Left lung (tissue), 10 donors: ENCODE results near the gene SYT6. TPM values are rescaled to one million over a fixed set of nuclear protein-coding genes. Genes with fewer than 3 reads are reported as not detected.

Source experiments
- ATAC-seq: fragments of 200-7000 bp; cut with Tn5 transposase; one replicate; pipeline ENCODE4 v1.9.1; 2020; ENCODE audit warnings: moderate library complexity
- DNase-seq, 4 donors: peaks; one replicate each; pipeline ENCODE4 v3.0.0-alpha.2; 2013 to 2020
- H3K27ac ChIP-seq, 2 donors: fragments of 200-600 bp; sonication (generic) in 1 of 2; one replicate each; pipeline versions ENCODE4 v1.5.0 to v1.8.0; 2020 to 2021
- H3K27me3 ChIP-seq, 2 donors: fragments of 200-600 bp; sonication (generic) in 1 of 2; one replicate each; pipeline versions ENCODE4 v1.5.0 to v1.8.0; 2020 to 2021
- H3K36me3 ChIP-seq, 2 donors: fragments of 200-600 bp; sonication (generic) in 1 of 2; one replicate each; pipeline versions ENCODE4 v1.5.0 to v1.8.0; 2020 to 2021
- H3K4me1 ChIP-seq, 2 donors: fragments of 200-600 bp; one replicate each; pipeline ENCODE4 v1.8.0; 2021
- H3K4me3 ChIP-seq, 2 donors: fragments of 200-600 bp; sonication (generic) in 1 of 2; one replicate each; pipeline versions ENCODE4 v1.5.0 to v1.8.0; 2020 to 2021; ENCODE audit warnings: mild to moderate bottlenecking in 1 of 2
- H3K9me3 ChIP-seq, 2 donors: fragments of 200-600 bp; sonication (generic) in 1 of 2; one replicate each; pipeline versions ENCODE4 v1.5.0 to v1.8.0; 2020 to 2021
- CTCF ChIP-seq, 2 donors: fragments of 200-600 bp; sonication (generic) in 1 of 2; IDR thresholded peaks; one replicate each; pipeline versions ENCODE4 v1.5.0 to v1.8.0; 2021; ENCODE audit warnings: antibody characterized with exemption in 2 of 2
- intact Hi-C, 2 donors: fragments of 100-400 bp; cut with DNase I; formaldehyde crosslinking; loops; one replicate each; pipeline versions ENCODE4 v1.11.2 to v1.14.2; 2022
- polyA plus RNA-seq, 6 donors: library from polyadenylated mRNA; unstranded; fragments of 120-200 nt; gene quantifications; one replicate each; pipeline ENCODE4 v1.2.1, GENCODE V29; 2013; ENCODE audit not compliant: insufficient read length in 6 of 6
- total RNA-seq, 2 donors: library from RNA; stranded (reverse); fragmentation: NEBNext Ultra II Directional; extraction: Animal tissue kit (Norgen Biotek cat#: 25700); gene quantifications; one replicate each; pipeline ENCODE4 v1.2.1, GENCODE V29; 2021
- donor health status: DM: no; HTN: yes; CAD: no.
- donor health status: DM: no; HTN: no; CAD: no.

The SYT6 gene
- total and polyA plus RNA-seq, 8 donors = 10.9 to 21.9 (median 12.6) TPM; not detected in 2

DNA sequence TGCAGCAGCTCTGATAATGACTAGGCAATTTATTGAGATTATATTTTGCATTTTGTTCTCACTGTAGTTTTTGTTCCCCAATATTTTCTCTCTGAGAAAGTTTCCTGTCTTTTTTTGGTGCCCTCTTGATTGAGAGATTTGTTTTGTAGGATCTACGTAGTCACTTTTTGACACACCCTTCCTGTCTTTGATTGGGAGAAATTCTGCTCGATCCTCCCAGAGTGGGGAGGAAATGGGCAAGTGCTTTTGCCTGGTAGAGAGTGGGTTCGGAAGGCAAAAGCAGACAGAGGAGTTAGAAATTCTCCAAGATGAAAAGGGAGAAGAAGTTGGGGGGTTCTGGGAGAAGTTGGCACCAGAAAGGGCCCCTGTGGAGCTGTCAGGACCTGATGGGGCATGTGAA, 42.1 kb upstream of the SYT6 start:
- Histone ChIP-seq H3K27ac (no peak overlapping the region), H3K27me3 (peaks cover 0 to 26% of the 10 kb centered on the region in 2 donors), H3K4me1 (peaks cover 0 to 6% of the 10 kb centered on the region in 2 donors), H3K9me3 (peaks cover 0 to 2% of the 10 kb centered on the region in 2 donors), H3K36me3 (no peaks in the 10 kb centered on the region), H3K4me3 (no peak overlapping the region)
- no peak for TF ChIP-seq CTCF (IDR thresholded peaks at IDR 0.05)
- DNase-seq (no peak), ATAC-seq (no peak)
- intact Hi-C loops = no loop called here

DNA sequence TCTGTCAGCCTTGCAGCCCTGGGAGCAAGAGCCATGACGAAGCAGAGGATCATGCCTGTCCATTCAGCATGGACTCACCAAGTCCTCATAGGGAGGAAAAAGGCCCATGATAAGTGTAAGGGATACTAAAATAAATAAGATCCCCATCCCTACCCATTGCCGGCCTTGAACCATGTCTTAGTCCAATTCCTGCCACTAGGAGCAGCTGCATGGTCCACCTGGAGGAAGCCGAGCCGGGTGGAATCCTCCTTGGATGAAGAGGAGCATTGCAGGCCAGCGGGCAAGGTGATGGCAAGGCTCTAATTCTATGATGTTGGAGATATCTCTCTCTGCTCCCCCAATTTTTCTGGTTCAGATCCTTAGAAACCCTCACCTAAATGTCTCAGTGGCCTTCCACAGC, 38.7 kb upstream of the SYT6 start:
- Histone ChIP-seq H3K9me3 (peaks cover 0 to 2% of the 10 kb centered on the region in 2 donors), H3K36me3 (no peaks in the 10 kb centered on the region), H3K27ac (no peak overlapping the region), H3K4me1 (no peaks in the 10 kb centered on the region), H3K4me3 (no peak overlapping the region), H3K27me3 (peaks cover 0 to 19% of the 10 kb centered on the region in 2 donors)
- no peak for TF ChIP-seq CTCF (IDR thresholded peaks at IDR 0.05)
- DNase-seq (no peak), ATAC-seq (no peak)
- intact Hi-C loops = no loop called here

- intact Hi-C loops = no loop called here
- ATAC-seq (no peak), DNase-seq (no peak)
- H3K9me3 ChIP-seq = no peaks in the 10 kb centered on the region
- H3K27ac ChIP-seq = no peak overlapping the region
- no peaks in the 10 kb centered on the region for H3K27me3 ChIP-seq
- H3K4me1 ChIP-seq = no peaks in the 10 kb centered on the region
- no peaks in the 10 kb centered on the region for H3K36me3 ChIP-seq
- TF ChIP-seq CTCF (IDR thresholded peaks at IDR 0.05) = no peak
- no peak overlapping the region for H3K4me3 ChIP-seq
These were observed 35.7 kb upstream of the SYT6 start for GRCh38 chr1:114189398-114189797.

DNA sequence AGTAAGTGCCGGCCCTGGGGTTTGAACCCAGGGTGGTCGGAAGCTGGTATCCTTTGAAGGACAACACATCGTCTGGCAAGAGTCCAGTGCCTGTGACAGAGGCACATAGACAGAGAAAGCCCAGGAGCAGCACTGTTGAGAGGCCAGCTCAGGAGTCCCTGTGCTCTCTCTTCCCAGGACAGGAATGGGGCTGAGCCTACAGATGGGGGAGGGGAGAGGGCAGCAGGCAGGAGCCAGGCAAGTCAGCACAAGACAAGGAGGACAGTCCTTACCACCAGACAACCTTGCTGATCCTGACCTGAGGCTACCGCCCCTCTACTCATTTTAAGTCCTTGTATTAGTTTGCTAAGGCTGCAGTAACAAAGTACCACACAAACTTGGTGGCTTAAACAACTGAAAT, 27.7 kb upstream of the SYT6 start:
- H3K4me1 ChIP-seq = no peaks in the 10 kb centered on the region
- H3K27ac ChIP-seq = no peak overlapping the region
- no peak overlapping the region for H3K4me3 ChIP-seq
- H3K9me3 ChIP-seq = no peaks in the 10 kb centered on the region
- DNase-seq (no peak), ATAC-seq (no peak)
- no peaks in the 10 kb centered on the region for H3K36me3 ChIP-seq
- TF ChIP-seq CTCF (IDR thresholded peaks at IDR 0.05) = no peak
- no peaks in the 10 kb centered on the region for H3K27me3 ChIP-seq
- intact Hi-C loops = no loop called here

DNA sequence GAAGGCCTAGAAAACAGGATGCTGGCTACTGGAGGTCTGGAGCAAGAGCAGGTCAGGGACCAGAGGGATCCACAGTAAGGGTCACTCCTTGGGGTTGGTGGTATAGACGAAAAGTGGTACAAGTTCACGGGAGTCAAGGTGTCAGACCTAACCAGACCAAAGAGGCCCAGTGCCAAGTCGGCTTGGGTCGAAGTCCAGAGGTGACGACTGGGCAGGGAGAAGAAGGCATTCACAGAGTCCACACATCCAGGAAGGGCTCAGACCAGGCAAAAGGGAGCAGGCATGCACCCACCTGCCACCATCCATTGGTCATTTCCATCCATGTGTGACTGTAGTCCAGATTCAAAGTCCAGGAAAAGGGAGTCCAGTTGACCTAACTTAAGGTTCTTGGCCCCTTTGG, 27.1 kb upstream of the SYT6 start:
- intact Hi-C loops = no loop called here
- Histone ChIP-seq H3K36me3 (no peaks in the 10 kb centered on the region), H3K27me3 (no peaks in the 10 kb centered on the region), H3K9me3 (no peaks in the 10 kb centered on the region), H3K4me3 (no peak overlapping the region), H3K27ac (no peak overlapping the region), H3K4me1 (no peaks in the 10 kb centered on the region)
- ATAC-seq (no peak), DNase-seq (no peak)
- no peak for TF ChIP-seq CTCF (IDR thresholded peaks at IDR 0.05)
